Measurements from ENCODE around the gene KIF13A. TPM values are rescaled to one million over a fixed set of nuclear protein-coding genes. Genes with fewer than 3 reads are reported as not detected.

The KIF13A gene
- polyA plus RNA-seq, 1 experiment = 57.7 TPM

GRCh38 chr6:17725083-17725482 lies 262.4 kb downstream of the KIF13A start:
- no peak for DNase-seq (ENCODE audit: low read depth, low spot score)
- no peak for TF ChIP-seq CTCF (IDR thresholded peaks at IDR 0.05; ENCODE audit: low read depth, low read length)
- ChIA-PET POLR2A (interaction anchor here (0.9 kb wide), 1 partner anchor 18 kb away, joined by 3 read pairs; the partner anchor contains the start of gene NUP153), CTCF (interaction anchor here (1.0 kb wide), 1 partner anchor 16 kb away, joined by 3 read pairs; no protein-coding TSS in a partner anchor)
- no peak overlapping the region for H3K4me3 ChIP-seq (ENCODE audit: low read depth, low read length)
- no peaks in the 10 kb centered on the region for H3K27me3 ChIP-seq (ENCODE audit: control insufficient read depth, insufficient read depth, low read length)
- H3K9me3 ChIP-seq (ENCODE audit: control insufficient read depth, insufficient read depth, low read length) = no peaks in the 10 kb centered on the region; the same call in 1 of the 2 replicates
- H3K27ac ChIP-seq (ENCODE audit: low read depth, low read length) = no peak overlapping the region

GRCh38 chr6:17724341-17724740 lies 263.1 kb downstream of the KIF13A start:
- ChIA-PET POLR2A (no interaction called here), CTCF (interaction anchor here (1.0 to 1.1 kb wide), 2 partner anchors 16 kb away, joined by 3 read pairs; no protein-coding TSS in a partner anchor)

GRCh38 chr6:17721671-17722070 lies 265.8 kb downstream of the KIF13A start:
- no peak for TF ChIP-seq CTCF (IDR thresholded peaks at IDR 0.05; ENCODE audit: low read depth, low read length)
- ChIA-PET POLR2A (no interaction called here), CTCF (no interaction called here)
- no peaks in the 10 kb centered on the region for H3K27me3 ChIP-seq (ENCODE audit: control insufficient read depth, insufficient read depth, low read length)
- no peak overlapping the region for H3K4me3 ChIP-seq (ENCODE audit: low read depth, low read length)
- H3K9me3 ChIP-seq (ENCODE audit: control insufficient read depth, insufficient read depth, low read length) = no peaks in the 10 kb centered on the region
- no peak overlapping the region for H3K27ac ChIP-seq (ENCODE audit: low read depth, low read length)
- no peak for DNase-seq (ENCODE audit: low read depth, low spot score)

More at GRCh38 chr6:17724341-17724740, 263.1 kb downstream of the KIF13A start:
- DNase-seq (ENCODE audit: low read depth, low spot score) = no peak
- Histone ChIP-seq H3K27ac (ENCODE audit: low read depth, low read length) (no peak overlapping the region), H3K4me3 (ENCODE audit: low read depth, low read length) (no peak overlapping the region), H3K27me3 (ENCODE audit: control insufficient read depth, insufficient read depth, low read length) (no peaks in the 10 kb centered on the region), H3K9me3 (ENCODE audit: control insufficient read depth, insufficient read depth, low read length) (no peaks in the 10 kb centered on the region; the same call in 1 of the 2 replicates)
- TF ChIP-seq CTCF (IDR thresholded peaks at IDR 0.05; ENCODE audit: low read depth, low read length) = no peak

GRCh38 chr6:17719323-17720041 lies 268.0 kb downstream of the KIF13A start:
- Histone ChIP-seq H3K27me3 (ENCODE audit: control insufficient read depth, insufficient read depth, low read length) (no peaks in the 10 kb centered on the region), H3K27ac (ENCODE audit: low read depth, low read length) (no peak overlapping the region), H3K4me3 (ENCODE audit: low read depth, low read length) (no peak overlapping the region), H3K9me3 (ENCODE audit: control insufficient read depth, insufficient read depth, low read length) (no peaks in the 10 kb centered on the region)
- ChIA-PET POLR2A (interaction anchor here (0.6 kb wide), 1 partner anchor 9 kb away, joined by 8 read pairs; no protein-coding TSS in a partner anchor), CTCF (no interaction called here)
- no peak for TF ChIP-seq CTCF (IDR thresholded peaks at IDR 0.05; ENCODE audit: low read depth, low read length)
- no peak for DNase-seq (ENCODE audit: low read depth, low spot score)

GRCh38 chr6:17716221-17716620 lies 271.2 kb downstream of the KIF13A start:
- POLR2A ChIA-PET = interaction anchor here (0.7 kb wide), 1 partner anchor 165 kb away, joined by 3 read pairs; no protein-coding TSS in a partner anchor
- CTCF ChIA-PET = no interaction called here
- no peak for TF ChIP-seq CTCF (IDR thresholded peaks at IDR 0.05; ENCODE audit: low read depth, low read length)
- DNase-seq (ENCODE audit: low read depth, low spot score) = no peak
- Histone ChIP-seq H3K27me3 (ENCODE audit: control insufficient read depth, insufficient read depth, low read length) (no peaks in the 10 kb centered on the region), H3K4me3 (ENCODE audit: low read depth, low read length) (no peak overlapping the region), H3K27ac (ENCODE audit: low read depth, low read length) (no peak overlapping the region), H3K9me3 (ENCODE audit: control insufficient read depth, insufficient read depth, low read length) (no peaks in the 10 kb centered on the region)
